GM12875 (cell line): Measurements from ENCODE around the gene GRIK2.

Experiments
- H3K4me3 ChIP-seq: one replicate; pipeline ENCODE4 v1.5.1; 2011; ENCODE audit warnings: low read depth, low read length, control low read depth
- TF ChIP-seq, protein P1 (sequence below): IDR thresholded peaks from 2 replicates; pipeline ENCODE4 v1.5.1; 2011; ENCODE audit warnings: low read depth, mild to moderate bottlenecking, control low read depth, inconsistent platforms, low read length, moderate library complexity, borderline replicate concordance; ENCODE audit not compliant: insufficient read depth

The GRIK2 gene

DNA sequence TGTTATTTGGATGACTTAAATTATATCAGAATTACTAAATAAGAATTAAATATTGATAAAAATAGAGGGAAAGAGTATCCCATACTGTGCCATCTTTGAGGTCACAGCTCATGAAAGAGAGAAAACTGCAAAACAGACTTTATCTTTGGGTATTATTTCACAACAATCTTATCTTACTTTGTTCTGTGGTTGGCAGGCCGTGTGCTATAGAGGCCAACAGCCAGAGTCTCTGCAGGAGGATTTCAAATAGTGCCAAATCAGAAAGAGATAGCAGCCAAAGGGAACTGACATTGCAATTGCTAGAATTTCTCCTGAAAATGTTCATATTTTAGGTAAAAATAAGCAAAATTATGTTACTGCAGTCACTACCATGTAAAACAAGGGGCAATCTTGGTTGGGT is 354.2 kb downstream of the GRIK2 start:
- TF ChIP-seq, protein P1, sequence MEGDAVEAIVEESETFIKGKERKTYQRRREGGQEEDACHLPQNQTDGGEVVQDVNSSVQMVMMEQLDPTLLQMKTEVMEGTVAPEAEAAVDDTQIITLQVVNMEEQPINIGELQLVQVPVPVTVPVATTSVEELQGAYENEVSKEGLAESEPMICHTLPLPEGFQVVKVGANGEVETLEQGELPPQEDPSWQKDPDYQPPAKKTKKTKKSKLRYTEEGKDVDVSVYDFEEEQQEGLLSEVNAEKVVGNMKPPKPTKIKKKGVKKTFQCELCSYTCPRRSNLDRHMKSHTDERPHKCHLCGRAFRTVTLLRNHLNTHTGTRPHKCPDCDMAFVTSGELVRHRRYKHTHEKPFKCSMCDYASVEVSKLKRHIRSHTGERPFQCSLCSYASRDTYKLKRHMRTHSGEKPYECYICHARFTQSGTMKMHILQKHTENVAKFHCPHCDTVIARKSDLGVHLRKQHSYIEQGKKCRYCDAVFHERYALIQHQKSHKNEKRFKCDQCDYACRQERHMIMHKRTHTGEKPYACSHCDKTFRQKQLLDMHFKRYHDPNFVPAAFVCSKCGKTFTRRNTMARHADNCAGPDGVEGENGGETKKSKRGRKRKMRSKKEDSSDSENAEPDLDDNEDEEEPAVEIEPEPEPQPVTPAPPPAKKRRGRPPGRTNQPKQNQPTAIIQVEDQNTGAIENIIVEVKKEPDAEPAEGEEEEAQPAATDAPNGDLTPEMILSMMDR = no peak
- no peak overlapping the region for H3K4me3 ChIP-seq

DNA sequence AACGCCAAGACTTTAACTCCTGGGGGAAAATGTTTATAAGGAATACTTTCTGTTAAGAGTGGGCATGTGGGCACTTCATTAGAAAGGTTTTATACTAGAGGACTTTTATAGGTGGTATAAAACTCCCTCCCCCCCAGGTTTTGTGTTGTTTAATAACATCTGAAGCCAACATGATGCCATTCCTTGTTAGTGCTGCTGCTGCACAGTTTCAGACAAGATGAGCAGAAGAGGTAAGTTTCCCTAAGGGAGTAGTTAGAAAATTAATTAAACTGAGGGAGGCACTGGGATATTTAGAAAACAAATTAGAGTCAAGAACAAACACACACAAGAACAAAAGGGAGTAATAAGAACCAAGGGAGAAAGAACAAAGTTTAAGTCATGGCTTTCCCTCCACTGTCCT is 362.4 kb downstream of the GRIK2 start:
- TF ChIP-seq, protein P1 = no peak
- no peak overlapping the region for H3K4me3 ChIP-seq

DNA sequence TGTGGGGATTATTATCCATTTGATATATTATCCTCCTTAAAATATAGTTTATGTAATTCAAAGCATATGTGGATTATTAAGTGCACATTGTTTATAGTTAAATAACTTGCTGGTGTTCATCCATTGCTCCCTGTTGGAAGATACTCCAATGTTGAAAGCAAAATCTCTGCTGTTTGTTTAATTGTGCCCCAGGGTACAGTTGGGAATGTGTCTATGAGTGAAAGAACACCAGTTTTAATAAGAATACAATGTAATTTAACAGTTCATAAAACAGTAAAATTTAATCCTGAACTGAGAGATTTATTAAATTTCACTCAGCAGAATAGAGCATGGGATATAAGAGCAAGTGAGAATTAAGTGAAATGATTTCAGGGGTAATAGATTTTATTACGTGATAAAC is 364.9 kb downstream of the GRIK2 start:
- TF ChIP-seq, protein P1 = no peak
- no peak overlapping the region for H3K4me3 ChIP-seq

DNA sequence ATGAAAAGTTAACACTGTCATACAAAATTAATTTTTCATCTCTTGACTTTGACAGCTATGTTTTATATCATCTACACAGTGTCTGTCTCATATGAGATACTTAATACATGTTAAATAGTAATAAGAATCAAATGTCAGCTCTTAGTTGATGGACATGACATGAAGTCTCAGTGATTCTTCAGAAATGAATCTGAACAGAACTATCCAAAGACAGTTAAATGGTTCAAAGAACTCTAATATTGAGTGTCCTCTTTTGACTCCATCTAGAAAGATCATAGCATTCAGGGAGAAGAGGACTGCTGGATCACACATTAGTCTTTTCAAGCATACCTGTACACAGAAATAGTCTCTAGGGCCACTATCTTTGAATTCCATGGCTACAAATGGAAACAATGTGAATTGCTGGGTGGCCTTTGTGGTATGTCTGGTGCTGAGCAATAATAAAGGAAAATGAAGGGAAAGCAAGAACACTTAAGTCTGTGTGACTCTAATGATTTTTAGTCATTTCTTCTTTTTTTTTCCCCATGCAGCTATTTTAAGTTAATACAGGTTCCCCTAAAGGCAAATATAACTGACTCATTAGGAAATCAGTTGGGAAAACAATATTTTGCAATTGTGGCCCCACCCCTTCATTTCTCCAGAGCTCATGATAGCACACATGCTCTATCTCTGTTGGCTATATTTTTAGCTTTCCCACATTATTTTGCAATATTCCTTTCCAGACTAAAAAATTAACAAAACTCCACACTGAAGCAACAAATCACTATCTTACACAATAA is 367.5 kb downstream of the GRIK2 start:
- TF ChIP-seq, protein P1 = no peak
- H3K4me3 ChIP-seq = no peak overlapping the region

DNA sequence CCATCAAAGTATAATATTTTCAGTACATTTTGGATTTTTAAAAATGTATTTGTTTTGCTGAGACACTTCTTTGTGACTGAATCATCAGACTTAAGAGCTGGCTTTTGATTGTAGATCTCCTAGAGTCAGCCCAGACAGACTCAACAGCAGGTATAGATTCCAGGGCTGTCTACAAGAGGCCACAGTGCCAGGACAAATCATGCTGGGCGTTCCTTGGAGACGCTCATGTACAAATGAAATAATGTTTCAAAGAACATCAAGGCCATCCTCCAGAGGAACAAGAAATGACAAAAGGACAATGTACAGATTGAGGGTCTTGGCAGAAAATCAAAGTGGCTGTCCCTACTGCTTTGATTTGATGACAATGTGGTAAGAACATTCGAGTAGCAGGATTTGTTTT is 369.3 kb downstream of the GRIK2 start:
- TF ChIP-seq, protein P1 = no peak
- no peak overlapping the region for H3K4me3 ChIP-seq

DNA sequence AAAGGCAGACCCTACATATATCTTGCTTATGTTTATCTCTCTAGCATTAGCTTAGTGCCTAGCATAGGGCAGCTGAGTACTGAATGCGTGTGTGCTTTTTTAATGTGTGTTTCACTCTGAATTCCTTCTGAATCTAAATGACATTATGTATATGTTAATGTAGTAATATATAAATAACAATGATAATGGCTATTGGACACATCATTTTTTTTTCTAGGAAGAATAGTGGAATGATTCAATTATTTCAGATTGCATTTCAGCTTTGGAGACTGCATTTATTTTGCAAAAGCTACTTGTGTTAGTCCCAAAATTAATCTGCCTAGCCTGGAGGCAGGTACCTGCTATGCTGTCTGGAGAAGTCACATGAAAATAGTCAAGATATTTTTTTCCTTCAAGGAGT is 371.8 kb downstream of the GRIK2 start:
- TF ChIP-seq, protein P1 = no peak

DNA sequence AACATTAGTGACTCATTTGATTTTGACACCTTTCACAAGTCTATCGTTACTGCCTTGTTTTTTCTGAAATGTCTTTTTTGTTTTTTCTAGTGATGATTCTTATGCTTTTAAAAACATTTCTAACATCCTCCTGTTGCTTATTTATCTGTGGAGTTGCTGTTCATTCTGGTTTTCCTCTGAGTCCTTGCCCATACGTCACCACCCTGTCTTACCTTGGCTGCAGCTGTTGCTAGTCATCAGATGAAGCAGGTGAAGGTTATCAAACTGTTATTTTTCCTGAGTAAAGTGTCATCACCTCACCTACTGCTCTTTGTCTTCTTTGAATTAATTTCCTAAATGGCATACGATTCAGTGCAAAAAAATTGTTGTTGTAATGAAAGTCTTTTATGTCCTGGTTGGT is 376.6 kb downstream of the GRIK2 start:
- TF ChIP-seq, protein P1 = no peak
- no peak overlapping the region for H3K4me3 ChIP-seq

More for the DNA sequence above, 371.8 kb downstream of the GRIK2 start:
- H3K4me3 ChIP-seq = no peak overlapping the region
